GM19467 (cell line): ENCODE measurements around the gene CATSPERZ.

Experiments used
- ATAC-seq: cut with Tn5 transposase; IDR thresholded peaks from one replicate; pipeline ENCODE4 v1.9.1; 2021; ENCODE audit warnings: mild to moderate bottlenecking, moderate library complexity; ENCODE audit not compliant: unreplicated experiment

The CATSPERZ gene, protein sequence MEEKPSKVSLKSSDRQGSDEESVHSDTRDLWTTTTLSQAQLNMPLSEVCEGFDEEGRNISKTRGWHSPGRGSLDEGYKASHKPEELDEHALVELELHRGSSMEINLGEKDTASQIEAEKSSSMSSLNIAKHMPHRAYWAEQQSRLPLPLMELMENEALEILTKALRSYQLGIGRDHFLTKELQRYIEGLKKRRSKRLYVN

DNA sequence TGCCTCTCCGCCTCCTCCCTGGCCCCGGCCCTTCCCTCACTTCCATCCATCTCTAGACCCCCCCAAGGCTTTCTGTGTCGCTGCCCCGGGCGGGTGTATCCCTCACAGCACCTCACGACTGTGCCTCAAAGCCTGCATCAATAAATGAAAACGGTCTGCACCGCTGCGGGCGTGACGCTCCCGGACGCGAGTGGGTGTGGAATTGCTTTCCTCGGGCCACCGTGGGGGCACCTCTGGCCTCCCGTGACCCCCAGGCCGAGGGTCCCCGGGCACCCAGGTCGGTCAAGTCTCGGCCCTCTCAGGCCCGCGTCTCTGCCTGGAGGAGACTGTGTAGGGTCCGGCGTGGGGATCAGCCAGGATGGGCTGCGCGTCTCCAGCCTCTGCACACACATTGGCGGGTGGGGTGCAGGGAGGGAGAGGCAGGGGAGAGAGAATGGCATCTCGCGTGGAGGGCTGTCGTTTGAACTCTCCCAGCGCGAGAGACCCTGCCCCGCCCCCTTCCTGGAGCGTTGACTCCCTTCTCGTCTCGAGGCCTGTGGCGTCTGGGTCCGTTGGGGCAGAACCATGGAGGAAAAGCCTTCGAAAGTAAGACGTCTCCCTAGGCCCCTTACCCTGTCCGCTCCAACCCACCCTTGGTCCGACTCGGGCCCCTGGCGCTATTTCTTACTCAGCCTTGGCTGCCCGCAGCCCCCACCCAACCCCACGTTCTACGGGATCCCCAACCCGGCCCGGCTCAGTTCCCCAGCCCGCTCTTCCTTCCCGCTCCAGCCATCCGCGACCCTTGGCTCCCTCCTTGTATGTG is at the start of gene CATSPERZ:
TSS of gene CATSPERZ (plus strand) at position 512 of the 802 bp plus-strand sequence. CDS start at position 565, 53 bp downstream.
- no peak for ATAC-seq

- ATAC-seq, result no peak
Measured at GRCh38 chr11:64250415-64251015, 49.6 kb upstream of the CATSPERZ start.

DNA sequence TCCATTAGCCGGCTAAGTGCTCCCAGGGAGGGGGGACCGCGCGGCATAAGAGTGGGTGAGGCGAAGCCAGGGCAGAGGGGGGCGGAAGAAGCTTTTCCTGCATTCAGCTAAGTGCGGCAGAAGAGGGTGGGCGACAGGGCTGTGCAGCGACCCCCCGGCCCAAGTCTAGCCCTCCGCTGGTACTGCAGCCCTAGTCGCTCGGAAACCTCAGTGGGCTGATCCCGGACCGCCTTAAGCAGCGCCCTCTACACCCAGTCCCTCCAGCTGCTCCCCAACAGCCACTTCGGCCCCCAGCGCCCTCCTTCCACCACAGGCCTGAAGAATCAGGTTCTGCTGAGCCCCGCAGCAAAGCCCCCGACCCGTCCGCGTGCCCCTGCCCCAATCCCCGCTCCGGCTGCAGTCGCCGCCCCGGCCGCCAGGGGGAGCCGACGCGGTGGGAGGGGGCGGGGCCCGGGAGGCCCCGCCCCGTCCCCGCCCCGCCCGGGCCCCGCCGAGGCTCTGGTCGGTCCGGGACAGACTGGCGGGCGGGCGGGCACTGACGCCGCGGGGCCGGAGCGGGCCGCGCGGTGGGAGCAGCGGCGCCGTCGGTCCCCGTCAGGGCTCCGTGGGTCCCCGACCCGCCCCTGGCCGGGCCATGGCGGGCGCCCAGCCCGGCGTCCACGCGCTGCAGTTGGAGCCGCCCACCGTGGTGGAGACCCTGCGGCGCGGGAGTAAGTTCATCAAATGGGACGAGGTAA is 49.0 kb upstream of the CATSPERZ start, which contains the start of gene PLCB3:
TSS of gene PLCB3 (plus strand) at position 515 of the 737 bp plus-strand sequence. CDS start at position 635, 120 bp downstream.
- ATAC-seq, result no peak

GRCh38 chr11:64251753-64252002 is 48.5 kb upstream of the CATSPERZ start:
- no peak for ATAC-seq

DNA sequence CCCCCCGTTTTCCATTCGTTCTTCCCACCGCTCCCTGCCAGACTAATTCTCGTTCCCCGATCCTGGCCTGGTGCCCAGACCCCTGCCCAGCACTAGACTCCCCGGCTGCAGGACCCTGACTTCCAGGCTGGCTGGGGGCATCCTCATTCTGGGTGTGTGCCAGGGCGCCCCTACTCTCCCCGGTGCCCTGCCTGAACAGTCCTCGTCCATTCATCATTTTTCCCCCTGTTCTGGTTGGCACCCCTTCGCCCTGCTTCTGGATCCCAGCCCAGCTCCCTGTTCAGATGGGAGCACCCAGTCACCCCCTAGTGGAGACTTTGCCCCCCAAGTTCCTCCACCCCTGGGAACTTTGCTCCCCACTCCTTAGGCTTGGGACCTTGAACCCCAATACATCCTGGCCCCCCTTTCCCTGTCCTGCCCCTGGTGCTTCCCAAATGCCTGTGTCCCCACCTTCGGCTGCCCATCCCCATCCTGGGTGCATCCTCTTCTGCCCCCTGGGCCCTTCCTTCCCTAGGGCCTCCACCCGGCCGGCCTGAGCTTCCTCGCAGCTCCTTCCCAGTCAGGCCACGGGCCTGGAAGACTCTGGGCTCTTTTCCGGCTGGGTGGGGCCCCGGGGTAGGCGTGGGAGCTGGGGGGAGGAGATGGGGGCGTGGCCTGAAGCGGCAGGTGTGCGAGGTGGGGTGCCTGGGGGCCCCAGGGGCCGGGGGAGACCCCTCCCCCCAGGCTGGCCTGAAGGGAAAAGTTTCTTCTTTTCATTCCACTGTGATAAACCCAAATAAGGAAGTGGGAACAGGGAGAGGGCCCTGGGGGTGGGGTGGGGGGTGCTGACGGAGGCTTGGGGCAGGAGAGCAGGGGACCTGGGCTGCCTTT is 47.9 kb upstream of the CATSPERZ start:
- no peak for ATAC-seq

- no peak for ATAC-seq
Measured at GRCh38 chr11:64253043-64253442, 47.1 kb upstream of the CATSPERZ start.

DNA sequence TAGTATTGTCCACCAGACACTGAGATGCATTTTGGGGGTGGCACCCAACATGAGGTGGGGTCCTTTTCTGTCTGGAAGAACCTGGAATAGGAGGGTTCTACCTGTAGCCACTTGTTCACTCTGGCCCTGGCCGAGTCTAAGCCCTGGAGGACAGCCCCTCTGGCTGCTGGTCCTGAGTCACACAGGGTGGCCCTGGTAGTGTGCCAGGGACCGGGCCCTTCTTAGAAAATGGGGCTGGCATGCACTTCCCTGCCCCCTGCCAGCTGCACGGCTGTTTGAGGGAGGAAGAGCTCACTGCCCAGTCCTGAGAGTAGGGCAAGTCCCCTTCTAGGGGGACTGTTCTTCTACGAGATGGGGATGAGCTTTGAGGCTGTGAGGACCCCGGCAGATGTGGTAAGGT is 46.7 kb upstream of the CATSPERZ start:
- no peak for ATAC-seq

- ATAC-seq, result no peak
Measured at GRCh38 chr11:64254326-64254725, 45.8 kb upstream of the CATSPERZ start.

DNA sequence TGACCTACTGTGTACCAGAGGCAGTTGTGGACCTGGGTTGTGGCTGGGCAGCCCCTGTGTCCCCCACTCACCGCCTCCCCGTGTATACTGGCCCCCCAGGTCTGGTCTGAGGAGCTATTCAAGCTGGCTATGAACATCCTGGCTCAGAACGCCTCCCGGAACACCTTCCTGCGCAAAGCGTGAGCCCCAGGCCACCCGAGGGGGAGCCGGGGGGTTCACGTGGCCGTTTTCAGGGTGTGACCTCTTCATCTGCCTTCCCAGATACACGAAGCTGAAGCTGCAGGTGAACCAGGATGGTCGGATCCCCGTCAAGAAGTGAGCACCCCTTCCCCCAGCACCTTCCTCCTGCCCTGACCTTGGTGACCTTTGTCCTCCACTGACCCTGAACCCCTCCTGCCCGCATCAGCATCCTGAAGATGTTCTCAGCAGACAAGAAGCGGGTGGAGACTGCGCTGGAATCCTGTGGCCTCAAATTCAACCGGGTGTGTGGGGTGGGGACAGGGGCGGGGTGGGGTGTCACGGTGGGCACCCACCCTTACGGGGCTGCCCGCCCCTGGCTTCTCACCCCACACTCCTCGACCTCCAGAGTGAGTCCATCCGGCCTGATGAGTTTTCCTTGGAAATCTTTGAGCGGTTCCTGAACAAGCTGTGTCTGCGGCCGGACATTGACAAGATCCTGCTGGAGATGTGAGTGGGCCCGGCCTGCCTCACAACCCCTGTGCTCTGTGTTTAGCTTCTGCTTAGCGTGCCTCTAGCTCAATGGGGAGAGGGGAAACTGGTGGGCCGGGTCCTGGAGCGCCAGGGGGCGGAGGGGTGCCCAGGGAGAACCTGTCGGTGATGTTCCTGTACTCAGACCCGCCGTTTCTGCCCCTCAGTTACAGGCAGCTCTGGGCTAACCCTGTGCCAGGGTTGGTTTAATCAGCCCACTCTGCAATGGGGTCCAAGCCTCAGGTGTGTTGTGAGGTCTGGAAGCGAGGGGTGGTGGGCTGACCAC is 44.7 kb upstream of the CATSPERZ start:
- ATAC-seq, result no peak

DNA sequence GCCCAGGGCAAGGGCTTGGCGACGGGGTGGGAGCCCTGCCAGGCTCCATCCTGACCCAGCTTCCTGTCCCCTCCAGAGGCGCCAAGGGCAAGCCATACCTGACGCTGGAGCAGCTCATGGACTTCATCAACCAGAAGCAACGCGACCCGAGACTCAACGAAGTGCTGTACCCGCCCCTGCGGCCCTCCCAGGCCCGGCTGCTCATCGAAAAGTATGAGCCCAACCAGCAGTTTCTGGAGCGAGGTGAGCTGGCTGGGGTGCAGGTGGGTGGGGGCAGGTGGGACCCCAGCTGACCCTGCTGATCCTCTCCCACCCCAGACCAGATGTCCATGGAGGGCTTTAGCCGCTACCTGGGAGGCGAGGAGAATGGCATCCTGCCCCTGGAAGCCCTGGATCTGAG is 43.9 kb upstream of the CATSPERZ start:
- no peak for ATAC-seq

GRCh38 chr11:64258356-64258755 is 41.8 kb upstream of the CATSPERZ start:
- no peak for ATAC-seq

GRCh38 chr11:64258946-64259532 is 41.1 kb upstream of the CATSPERZ start:
- no peak for ATAC-seq

DNA sequence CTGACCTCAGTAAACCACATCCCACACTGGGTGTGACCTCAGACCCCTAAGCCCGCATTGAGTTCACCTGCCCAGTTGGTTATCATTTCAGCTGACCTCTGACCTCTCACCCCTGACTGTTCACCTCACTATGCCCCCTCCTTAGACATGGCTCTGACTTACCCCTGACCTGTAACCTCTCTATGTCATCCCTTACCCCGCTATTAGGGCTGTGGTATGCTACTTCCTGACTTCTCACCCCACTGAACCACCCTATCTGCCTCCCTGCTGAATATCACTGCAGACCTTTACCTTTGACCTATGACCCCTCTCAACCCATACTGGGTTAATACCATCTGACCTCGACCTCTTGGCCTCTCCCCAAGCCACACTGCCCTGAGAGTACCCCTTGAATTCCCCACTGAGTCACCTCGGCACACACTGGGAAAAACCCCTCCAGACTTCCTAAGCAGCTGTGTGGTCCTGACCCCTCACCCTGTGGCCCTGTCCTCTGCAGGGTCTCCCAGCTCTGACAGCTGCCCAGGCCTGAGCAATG is 40.6 kb upstream of the CATSPERZ start:
- ATAC-seq, result no peak

GRCh38 chr11:64260147-64260708 is 39.9 kb upstream of the CATSPERZ start:
- ATAC-seq, result no peak

GRCh38 chr11:64261556-64262080 is 38.5 kb upstream of the CATSPERZ start:
- no peak for ATAC-seq

DNA sequence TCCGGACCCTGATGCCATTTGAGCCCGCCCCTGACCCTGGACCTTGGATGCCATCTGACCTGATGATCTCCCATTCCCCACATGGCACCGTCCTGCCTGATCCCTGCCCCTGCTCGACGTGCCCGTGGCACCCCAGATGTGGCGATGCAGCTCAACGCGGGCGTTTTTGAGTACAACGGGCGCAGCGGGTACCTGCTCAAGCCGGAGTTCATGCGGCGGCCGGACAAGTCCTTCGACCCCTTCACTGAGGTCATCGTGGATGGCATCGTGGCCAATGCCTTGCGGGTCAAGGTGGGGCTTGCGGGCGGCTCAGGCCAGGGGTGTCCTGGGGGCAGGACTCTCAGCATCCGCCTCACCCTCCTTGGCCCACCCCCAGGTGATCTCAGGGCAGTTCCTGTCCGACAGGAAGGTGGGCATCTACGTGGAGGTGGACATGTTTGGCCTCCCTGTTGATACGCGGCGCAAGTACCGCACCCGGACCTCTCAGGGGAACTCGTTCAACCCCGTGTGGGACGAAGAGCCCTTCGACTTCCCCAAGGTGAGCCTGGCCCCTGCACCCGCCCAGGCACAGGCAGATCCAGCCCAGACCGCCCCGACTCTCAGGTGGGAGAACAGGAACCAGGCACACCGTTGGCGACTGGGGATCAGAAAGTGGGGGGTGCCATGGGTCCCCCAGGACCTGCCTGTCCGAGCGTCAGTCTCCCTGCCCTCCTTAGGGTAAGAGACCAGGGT is 37.7 kb upstream of the CATSPERZ start:
- no peak for ATAC-seq
